ENCODE measurements around the gene SMIM36. TPM values are rescaled to one million over a fixed set of nuclear protein-coding genes. Genes with fewer than 3 reads are reported as not detected.
"Not testable (repeated sequence)": the region's sequence is repeated elsewhere in the genome, so short reads cannot be mapped to it uniquely, and the experiment has no call there.

SMIM36 gene
- polyA plus RNA-seq (2013, experiment 1 of 2; ENCODE audit: insufficient read length), result not detected
- 0.12 TPM for polyA plus RNA-seq (2013, experiment 2 of 2; ENCODE audit: insufficient read length)

DNA sequence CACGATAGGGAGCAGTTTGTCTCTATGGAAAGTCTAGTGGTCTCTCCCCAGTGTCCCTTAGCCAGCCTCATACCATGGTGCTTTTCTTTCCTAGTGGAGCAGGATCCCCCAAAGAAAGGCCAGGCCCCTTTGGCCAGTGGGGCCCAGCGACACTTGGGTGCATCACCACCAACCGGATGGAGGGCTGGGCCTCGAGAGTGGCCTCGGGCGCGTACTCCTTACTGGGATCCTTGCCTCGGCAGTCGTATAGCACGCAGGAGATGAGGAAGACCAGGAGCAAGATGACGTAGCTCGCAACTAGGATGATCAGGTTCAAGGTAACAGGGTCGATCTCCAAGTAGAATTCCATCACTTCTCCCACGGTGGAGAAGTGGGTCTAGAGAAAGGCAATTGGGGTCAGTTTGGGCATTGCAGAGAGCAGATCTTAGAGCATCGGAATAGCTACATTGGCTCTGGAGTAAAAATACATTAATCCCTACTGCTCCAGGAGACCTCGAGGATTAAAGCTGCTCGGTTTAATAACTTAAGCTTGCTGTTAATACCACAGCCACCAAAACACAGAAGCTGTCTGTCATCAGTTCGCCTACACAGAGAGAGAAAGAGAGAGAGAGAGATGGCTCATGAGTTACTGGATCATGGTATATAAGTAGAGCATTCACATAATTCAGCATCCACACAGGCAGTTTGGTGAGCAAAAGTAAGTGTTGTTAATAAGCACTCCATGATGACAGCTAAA lies at the start of gene SMIM36:
Gene SMIM36, minus strand, starts transcription at position 467 of the 736 bp plus-strand sequence.
- DNase-seq, result no peak

DNA sequence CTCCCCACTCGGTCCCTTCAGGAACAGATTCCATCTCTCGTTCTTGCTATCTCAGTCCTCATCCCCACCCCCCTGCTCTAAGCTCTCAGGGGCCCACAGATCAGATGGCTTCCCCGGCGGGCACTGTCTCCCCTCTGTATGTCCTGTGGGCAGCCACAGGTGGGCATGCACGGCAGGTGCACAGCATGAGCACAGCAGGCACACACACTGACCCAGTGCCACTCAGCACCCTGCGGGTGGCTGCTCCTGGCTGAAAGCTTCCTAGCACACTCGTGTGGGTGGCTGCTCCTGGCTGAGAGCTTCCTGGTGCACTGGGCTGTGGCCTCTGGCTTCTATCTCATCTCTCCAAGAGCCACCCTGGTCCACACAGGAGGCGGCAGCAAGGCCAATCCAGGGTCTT lies 44.5 kb upstream of the SMIM36 start:
- no peak for DNase-seq

DNA sequence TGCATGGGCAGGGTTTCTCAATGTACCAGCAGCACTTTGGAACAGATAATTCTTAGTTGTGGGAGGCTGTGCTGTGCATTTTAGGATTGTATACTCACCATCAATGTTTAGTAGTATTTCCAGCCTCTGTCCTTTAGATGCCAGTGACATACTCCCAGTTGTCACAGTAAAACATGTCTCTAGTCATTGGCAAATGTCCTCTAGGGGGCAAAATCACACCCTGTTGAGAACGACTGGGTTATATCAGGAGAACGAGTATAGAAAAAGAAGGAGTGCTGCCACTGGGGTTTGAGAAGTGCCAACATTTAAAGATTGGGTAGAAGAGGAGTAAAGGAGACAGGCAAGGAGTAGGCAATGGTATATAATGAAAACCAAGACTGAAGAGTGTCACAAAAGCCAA lies 37.9 kb upstream of the SMIM36 start:
- no peak for DNase-seq

DNA sequence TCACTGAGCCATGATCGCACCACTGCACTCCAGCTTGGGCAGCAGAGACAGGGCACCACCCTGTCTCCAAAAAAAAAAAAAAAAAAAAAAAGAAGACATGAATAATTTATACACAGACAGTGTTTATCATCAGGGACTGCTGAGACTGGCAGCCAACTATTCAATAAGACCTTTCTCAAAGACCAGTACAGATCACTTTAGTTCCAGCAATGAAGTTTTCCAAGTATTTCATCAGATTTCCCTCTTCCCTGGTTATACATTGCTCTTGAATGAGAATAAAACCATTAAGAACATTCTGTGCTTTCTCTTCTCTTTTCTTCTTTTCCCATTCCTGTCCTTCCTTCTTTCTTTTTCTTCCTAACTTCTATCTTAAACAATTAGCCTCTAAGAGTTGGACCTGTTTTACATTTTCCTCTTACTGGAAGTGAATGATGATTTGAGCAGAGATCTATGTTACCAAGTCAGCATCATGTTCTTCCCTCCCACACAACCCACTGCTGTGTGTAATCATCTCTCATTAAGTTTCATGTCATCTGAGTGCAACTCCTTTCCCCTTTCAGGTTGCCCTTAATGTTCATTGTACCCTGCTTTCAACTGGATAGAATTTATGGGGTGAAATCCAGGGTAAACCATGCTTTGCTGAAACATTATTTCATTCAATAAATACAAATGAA lies 35.9 kb upstream of the SMIM36 start:
- DNase-seq, result peak; percentile 43

DNA sequence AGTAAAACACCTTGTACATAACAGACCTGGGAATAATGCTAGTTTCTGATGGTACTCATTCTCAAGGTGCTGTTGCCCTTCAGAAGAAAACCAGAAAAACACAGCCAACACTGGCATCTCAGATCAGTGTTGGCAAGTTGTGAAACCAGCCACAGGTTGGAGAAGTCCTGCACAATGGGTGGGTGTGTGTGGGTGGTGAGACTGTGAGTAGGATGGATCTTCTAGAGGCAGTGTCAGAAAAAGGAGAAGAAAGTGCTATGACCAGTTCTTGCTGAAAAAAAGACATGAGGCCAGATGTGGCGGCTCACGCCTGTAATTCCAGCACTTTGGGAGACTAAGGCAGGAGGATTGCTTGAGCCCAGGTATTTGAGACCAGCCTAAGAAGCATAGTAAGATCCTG lies 35.2 kb upstream of the SMIM36 start:
- DNase-seq, result no peak

DNA sequence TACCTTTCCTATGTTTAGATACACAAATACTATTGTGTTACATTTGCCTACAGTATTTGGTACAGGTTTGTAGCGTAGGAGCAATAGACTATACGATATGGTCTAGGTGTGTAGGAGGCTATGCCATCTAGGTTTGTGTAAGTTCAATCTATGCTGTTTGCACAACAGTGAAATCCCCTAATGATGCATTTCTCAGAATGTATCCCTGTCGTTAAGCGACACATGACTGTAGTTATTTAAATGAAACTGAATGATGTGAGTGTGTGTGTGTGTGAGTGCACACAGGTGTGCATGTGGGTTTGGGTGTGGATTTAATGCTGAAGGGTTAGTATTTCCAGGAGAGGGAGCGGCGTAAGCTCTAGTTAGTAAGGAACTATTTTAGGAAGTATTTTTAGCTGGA lies 34.6 kb upstream of the SMIM36 start:
- DNase-seq, result no peak

DNA sequence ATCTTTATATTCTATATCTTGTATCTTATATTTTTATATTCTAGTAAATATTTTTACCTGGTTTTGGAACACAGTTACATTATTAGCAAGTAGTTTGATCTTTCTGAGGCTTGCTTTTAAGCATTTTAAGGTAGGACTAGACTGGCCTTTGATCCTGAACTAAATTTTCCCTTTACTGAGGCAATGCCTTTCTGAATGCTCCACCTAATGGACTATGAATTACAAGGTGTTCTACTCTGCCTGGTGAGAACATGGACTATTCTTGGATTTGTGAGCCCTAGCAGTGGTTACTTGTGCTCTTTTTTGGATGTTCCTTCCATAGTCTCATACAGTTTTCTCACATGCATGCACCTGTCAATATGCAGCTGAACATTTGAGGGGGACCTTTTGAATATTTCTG lies 32.5 kb upstream of the SMIM36 start:
- no peak for DNase-seq

DNA sequence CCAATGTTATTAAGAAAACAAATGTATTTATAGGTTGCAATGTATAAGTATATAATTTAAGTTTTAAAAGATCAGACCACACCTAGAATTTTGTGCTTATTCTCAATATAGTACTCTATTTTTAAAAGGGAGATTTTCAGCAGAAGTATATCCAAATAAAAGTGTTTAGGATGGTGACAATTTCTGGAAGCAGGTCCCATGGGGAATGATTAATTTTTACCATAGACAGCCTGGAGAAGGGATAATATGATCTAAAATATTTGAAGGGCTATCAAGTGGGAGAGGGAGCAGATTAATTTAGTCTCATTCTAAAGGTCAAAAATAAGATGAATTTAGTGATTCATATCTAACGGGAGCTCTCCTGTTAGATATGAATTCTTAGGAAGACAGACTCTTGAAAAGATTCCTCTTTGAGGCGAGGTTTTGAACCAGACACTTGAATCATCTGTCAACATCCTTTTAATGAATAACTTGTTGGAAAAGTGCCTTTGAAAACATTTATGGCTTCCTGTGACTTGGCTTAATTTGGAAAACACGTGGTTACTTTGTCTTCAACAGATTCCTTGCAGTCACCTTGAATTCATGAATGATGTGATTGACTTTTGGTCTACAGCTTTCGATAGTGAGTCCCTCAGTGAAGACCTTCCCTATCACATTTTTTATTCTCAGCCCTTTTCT lies 29.3 kb upstream of the SMIM36 start:
- DNase-seq, result peak; percentile 85

DNA sequence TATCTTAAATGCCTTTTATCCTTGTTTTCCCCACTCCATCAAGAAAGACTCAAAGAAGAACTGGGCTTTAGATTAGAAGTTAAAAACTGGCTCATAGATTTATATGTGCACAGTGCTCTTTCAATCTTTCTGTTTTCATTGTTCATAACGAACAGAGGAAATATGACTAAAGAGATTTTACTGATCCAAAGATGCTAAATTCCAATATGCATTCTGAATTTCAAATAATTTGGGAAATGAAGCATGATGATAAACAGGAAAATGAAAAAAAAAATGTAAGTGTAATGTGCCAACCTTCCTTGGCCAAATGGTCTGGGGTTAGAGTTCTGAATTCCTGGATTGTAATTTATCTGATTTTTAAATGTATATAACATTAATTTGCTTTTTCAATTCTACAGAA lies 25.0 kb upstream of the SMIM36 start:
- no peak for DNase-seq

DNA sequence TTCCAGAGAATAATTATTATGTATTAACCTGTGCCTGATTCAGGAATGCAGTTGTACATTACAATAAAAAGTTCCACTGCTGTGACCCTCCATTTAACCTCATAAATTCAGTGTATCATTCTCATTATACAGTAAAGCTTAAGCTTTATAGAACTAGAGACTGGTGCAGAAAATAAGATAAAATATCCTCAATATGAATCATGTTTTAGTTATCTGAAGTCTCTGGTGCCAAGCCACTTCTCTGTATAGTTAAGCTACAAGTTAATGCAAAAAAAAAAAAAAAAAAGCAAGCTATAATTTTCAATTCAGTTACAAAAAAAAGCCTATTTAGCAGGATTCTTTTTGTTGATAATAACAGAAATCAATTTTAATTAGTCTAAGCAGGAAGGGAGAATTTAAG lies 22.4 kb upstream of the SMIM36 start:
- DNase-seq, result peak; percentile 51

DNA sequence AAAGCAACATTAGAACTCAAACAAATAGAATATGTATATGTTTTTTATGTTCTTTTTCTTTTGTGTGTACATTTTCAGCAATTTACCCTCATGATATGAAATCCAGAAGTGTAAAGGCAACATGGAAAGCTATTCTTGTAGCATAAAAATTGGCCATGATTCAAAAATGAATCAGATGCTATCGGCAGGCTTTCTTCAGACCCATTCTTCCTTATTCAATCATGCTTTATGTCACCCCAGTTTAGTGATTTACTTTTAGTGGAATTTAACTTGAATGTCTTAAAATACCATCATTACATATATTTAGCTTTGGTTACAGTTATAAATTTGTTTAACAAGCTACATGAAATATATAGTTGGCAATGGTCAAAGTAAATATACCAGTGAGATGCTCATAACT lies 21.4 kb upstream of the SMIM36 start:
- DNase-seq, result peak; percentile 29

DNA sequence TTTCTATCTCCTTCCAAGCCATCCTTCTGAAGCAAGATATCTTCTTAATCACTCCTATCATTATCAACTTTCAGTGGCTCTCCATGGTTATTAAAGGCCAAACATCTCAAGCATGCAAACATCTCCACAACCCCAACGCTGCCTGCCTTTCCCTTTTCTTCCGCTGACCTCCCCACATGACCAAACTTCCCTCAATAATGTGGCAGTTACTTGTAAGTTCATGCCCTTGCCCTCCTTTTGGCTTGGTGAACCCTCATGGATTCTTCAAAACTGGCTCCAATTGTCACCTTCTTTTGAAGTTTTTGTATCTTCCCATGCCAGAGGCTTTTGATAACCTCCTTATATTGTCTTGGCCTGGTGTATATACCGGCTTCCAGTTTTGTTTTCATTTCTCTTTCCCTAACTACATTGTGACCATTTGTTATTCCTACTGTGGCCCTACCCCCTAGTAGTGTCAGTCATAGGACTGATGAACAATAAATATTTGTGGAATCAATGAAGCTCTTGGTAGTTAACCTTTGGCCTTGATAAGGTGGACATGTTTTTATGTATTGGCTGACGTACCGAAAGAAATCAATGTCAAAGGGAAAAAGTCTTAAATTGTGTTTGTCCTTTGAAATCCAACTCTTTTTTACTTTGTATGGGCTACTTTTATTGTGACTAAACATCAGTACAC lies 19.9 kb upstream of the SMIM36 start:
- DNase-seq, result no peak

DNA sequence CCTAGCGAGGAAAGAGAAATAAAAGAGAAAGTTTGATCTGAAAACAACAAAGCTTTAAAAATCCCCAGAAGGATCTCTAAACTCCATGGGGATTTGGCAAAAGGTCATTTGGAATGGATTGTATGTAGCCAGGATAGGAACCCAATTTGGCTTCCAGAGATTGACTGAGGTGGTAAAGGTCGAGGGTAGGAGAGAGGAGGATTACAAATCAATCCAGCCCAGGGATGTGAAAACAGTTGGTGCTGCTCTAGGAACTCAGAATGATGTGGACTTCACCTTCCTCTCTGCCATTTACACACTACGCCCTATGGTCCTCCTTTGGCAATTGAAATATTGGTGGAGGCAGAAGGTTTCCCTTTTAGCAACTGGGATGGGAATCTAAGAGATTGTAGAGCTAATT lies 18.8 kb upstream of the SMIM36 start:
- no peak for DNase-seq

DNA sequence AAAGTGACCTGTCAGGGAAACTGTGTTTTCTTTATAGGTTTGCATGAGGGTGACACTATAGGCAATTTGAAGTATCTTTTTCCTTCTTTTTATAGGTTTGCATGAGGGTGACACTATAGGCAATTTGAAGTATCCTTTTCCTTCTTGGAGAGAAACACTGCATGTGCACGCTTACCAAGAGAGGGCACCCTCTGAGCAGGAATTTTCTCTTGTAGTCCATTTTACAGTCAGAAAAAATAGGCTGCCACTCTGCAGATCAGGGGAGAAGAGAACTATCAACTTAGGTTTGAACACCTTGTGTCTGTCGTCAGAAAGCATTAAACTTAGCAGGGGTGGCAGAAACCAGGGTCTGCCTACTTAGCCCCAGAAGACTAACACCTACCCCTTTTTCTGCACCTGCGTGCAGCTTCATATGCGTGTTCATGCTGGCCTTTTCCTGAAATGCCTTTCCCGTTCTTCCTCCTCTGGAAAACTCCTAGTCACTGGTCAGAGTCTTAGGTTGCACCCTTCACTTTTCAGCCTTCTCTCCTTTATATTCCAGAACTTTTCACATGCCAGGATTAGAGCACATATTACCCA lies 16.4 kb upstream of the SMIM36 start:
- peak; percentile 63 for DNase-seq

DNA sequence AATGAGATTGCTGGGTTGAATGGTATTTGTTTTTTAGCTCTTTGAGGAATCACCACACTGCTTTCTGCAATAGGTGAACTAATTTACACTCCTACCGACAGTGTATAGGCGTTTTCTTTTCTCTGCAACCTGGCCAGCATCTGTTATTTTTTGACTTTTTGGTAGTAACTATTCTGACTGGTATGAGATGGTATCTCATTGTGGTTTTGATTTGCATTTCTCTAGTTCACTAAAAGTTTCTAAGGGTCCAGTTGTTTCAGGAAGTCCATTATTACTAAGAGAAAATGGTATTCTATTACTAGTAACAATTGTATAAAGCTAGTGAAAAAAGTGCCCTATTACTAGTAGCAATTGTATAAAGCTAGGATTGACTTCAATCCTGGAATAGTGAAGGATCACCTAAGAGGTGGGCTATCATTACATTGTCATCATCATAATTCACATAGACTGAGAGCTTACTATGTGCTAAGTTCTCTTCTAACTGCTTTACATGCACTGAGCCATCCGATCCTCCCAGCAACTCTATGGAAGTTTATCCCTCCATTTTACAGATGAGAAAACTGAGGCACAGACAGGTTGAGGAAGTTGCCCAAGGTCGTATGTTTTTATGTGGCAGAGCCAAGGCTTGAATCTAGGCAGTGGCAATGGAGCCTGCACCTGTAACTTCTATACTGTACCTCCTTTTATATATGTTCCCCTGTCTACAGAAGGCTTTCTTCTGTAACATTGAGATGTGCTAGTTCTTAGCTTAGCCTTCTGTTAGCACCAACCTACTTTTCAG lies 13.4 kb upstream of the SMIM36 start:
- DNase-seq, result no peak

DNA sequence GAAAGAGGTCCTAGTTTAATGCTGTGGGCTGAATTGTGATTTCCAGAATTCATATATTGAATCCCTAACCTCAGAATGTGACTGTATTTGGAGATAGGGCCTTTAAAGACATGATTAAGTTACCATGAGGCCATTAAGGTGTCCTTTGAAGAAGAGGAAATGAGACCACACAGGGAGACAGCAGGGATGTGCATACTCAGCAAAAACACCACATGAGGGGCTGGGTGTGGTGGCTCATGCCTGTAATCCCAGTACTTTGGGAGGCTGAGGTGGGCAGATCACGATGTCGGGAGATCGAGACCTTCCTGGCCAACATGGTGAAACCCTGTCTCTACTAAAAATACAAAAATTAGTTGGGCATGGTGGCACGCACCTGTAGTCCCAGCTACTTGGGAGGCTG lies 11.8 kb upstream of the SMIM36 start:
- not testable (repeated sequence) for DNase-seq

DNA sequence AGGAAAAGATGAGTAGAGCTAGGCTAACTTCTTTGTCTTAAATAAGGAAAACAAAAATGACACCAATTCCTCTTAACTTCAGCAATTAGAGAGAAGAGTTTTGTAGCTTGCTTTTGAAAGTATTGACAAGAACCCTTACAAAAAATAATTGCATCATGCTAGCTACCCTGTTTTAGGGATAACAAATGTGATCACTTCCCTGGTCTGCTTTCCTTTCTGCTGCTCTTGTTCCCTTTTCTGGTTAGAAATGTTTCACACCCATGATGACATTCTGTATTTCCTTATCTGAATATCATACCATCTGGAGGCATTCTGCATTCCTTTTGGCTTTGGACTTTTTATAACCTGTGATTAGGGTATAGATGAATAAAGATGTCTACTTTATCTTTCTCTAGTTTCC lies 9.9 kb upstream of the SMIM36 start:
- no peak for DNase-seq

DNA sequence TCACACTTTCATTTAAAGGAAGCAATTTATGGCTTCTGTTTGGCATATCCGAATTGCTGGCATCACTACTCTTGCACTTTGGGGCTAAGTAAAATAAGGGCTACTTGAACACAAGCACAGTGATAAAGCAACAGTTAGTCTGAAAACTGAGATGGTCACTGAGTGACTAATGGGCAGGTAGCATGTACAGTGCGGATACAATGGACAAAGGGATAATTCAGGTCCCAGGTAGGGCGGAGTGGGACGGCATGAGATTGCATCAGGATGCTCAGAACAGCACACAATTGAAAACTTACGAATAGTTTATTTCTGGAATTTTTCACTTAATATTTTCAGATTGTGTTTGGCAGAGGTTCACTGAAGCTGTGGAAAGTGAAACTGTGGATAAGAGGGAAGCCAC lies 9.2 kb upstream of the SMIM36 start:
- DNase-seq, result no peak

DNA sequence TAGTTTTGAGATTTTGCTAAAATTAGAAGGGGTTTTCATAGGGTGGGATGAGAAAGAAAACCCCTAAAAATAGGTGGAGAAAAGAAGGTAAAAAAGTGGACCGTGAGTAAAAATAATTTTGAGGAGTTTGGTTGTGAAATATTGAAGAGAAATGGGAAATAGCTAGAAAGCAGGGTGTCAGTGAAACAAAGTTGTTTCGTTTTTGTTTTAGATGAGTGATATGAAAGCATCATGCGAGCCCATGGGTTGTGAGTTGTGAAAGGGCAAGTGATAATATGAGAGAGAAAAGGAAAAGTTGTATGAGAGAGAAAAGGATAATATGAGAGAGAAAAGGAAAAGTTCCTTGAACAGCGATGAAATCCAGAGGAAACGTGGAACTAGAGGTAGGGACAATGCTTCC lies 7.3 kb upstream of the SMIM36 start:
- no peak for DNase-seq

DNA sequence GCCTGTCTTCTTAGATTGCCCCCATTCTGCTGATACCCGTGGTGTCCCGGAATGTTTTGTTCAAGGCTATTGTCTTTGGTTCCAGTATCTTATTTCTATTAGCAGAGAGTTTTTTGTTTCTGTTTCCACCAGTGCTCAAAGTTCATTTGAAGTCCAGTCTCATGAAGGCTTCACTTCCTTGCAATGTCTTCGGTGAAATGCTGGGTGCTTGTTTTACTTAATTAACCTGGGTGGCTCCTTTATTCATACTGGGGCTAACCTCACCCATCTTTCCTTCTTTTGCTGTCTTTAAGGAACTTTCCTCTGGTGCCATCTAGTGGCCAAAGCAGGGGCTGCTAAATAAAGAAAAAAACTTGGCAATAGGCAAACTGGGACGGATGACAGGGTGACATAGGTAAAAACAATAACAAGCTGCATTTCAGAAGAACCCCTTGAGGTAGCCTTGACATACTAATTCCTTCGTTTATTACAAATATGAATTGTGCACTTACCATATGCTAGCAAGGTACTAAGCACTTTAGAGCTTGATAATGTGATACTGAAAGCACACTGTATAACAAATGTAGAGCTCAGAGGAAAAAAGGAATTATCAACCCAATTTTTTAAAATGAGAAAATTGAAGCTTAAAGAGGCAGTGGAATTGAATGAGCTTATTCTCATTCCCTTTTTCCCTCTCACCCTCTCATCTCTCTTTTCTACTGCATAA lies 2.8 kb upstream of the SMIM36 start:
- DNase-seq, result peak; percentile 63

DNA sequence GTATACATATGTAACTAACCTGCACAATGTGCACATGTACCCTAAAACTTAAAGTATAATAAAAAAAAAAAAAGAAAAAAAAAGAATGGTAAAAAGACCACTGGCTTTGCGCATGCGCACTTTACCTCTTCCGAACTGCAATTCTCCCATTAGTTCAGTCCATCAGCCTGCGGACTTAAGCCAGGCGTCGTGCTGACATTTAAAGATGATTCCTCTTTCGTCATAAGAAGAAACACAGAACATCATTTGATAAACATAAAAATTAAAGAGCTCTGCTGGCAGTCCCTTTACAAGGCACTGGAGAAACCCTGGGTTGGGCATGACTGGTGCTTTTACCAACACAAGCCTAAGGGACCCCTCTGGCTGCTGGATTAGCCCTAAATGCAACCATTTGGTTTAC lies 3.6 kb downstream of the SMIM36 start:
- DNase-seq, result not testable (repeated sequence)
